GM12873 (cell line): ENCODE data around the gene LAMP1.

Experiments
- TF ChIP-seq, protein P1 (sequence below): IDR thresholded peaks from 2 replicates; pipeline ENCODE4 v1.5.1; 2012; ENCODE audit warnings: low read depth, mild to moderate bottlenecking, moderate library complexity, low read length, control low read depth; ENCODE audit not compliant: insufficient read depth; ENCODE audit errors: missing control alignments

Gene LAMP1, protein sequence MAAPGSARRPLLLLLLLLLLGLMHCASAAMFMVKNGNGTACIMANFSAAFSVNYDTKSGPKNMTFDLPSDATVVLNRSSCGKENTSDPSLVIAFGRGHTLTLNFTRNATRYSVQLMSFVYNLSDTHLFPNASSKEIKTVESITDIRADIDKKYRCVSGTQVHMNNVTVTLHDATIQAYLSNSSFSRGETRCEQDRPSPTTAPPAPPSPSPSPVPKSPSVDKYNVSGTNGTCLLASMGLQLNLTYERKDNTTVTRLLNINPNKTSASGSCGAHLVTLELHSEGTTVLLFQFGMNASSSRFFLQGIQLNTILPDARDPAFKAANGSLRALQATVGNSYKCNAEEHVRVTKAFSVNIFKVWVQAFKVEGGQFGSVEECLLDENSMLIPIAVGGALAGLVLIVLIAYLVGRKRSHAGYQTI

DNA sequence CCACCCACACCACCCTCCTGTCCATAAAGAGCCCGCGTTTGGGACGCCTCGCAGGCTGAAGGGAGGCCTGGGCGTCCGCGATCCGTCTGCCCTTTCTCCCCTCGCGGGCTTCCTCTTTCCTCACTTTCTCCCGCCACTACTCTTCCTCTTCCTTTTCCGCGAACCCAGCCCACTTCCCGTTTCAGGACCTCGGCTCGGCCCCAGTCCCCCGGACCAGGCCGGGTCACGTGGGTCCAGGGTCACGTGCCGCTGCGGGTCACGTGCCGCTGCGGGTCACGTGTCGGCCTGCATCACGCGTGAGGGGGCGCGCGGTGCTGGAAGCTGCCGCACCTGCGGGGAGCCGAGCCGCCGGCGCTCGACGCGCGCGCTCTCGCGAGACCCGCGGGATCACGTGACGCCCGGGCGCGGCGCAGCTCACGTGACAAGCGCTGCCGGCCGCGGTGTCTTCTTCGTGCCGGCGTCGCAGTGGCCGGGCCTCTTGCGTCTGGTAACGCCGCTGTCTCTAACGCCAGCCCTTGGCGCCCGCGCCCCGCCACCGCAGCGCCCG, at the start of gene LAMP1:
Gene LAMP1, plus strand, starts transcription at position 417 of the 547 bp plus-strand sequence. CDS start 196 bp downstream, outside the sequence.
- TF ChIP-seq, protein P1, sequence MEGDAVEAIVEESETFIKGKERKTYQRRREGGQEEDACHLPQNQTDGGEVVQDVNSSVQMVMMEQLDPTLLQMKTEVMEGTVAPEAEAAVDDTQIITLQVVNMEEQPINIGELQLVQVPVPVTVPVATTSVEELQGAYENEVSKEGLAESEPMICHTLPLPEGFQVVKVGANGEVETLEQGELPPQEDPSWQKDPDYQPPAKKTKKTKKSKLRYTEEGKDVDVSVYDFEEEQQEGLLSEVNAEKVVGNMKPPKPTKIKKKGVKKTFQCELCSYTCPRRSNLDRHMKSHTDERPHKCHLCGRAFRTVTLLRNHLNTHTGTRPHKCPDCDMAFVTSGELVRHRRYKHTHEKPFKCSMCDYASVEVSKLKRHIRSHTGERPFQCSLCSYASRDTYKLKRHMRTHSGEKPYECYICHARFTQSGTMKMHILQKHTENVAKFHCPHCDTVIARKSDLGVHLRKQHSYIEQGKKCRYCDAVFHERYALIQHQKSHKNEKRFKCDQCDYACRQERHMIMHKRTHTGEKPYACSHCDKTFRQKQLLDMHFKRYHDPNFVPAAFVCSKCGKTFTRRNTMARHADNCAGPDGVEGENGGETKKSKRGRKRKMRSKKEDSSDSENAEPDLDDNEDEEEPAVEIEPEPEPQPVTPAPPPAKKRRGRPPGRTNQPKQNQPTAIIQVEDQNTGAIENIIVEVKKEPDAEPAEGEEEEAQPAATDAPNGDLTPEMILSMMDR, result no peak

DNA sequence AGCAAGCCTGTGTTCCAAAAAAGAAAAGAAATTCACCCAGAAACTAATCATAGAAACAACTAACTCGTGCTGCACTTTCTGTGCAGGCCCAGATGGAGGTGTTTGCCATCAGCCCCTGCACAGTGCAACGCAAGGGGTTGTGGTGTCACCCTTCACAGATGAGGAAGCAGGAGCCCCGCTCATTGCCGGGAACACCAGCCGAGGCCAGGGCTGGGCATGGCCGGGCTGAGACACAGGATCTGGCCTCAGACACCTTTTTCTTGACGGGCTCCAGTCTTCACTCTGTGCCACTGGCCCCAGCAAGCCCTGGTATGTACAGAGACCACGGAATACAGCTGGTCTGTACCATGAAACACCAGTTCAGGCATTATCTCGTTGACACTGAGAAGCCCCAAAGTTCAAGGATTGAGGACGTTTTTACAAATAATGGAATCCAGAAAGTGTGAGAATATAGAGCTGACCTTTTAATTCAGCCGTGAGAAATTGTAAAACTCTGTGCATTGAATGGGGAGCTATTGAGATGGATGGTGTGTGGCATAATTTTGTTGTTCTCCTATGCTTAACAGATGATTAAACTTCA, 44.4 kb upstream of the LAMP1 start:
- TF ChIP-seq, protein P1, result no peak

DNA sequence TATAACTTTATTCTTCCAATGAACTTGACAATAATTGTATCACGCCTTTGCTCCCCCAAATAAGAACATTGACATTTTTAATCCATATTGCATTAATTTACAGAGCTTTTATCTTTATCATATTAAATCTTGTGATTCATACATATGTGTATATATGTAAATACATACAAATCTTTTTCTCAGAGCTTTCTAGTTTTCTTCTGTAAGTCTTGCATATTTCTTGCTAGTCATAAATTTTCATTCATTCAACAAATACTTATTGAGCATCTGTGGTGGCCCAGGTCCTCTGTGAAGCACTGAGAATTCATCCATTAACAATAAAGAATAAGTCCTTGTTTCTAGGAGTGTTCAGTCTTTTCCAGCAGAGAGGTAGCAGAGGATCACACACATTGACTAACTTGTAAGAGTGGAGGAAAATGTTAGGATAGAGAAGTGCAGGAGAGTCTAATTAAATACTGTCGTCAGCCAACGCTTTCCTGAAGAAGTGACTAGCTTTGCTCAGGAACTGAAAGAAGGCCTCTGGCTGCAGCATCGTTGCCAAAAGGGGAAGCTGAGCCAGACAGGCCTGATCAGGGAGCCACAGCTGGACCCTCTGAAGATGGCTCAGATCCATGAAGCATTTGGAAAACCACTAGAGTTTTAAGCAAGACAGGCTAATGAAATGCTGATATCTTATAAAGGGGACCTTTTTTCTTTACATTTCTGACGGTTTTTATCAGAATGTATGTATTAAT, 38.6 kb upstream of the LAMP1 start:
- TF ChIP-seq, protein P1, result no peak

DNA sequence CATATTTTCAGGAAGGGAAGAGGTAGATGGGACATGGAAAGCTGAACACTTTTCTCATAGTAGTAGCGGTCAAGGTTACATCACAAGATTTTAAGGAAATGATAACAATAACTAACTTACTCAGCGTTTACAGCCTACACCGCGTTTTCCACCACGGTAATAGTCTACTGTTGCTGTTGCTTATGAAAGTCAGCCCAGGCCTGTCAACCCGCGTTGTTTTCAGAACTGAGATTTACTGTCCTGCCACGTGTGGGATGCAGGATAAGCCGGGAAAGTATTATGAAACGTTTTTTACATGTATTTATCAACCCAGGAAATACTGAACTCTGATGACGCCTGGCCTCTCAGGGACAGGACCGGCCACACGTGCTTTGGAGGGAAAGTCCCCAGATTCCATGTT, 36.0 kb upstream of the LAMP1 start:
- TF ChIP-seq, protein P1, result no peak

DNA sequence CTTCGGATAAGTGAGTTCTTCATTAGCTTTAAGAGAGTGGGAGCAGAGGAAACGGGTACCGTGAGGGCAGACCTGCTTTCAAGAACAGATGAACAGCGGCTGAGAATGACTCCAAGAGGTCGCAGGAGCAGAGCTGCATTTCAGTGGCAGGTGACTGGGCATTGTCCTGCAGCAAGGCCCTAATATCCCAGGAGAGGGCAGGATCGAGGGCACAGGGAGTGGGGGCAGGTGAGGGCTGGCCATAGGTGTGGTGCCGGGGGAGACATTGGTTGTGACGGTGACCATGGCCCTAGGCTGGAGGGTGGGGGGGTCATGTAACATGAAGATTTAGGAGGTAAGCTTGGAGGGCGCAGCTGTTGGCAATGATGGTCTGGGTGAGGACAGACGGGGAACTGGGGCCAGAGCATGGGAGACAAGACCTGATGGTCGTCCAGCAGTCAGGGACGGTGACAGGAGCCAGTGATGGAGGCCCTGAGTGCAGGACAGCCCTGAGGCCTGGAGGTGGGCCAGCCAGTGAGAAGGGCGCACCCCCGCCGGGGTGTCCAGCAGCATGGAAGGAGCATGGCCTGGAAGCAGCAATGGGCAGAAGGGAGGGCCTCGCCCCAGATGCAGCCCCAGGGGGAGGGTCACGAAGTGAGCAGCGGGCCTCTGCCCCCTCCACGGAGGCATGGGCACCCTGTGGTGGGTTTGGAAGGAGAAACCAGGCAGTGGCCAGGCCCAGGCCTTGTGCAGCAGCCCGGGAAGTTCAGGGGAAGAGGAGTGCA, 29.2 kb upstream of the LAMP1 start:
- TF ChIP-seq, protein P1, result no peak

DNA sequence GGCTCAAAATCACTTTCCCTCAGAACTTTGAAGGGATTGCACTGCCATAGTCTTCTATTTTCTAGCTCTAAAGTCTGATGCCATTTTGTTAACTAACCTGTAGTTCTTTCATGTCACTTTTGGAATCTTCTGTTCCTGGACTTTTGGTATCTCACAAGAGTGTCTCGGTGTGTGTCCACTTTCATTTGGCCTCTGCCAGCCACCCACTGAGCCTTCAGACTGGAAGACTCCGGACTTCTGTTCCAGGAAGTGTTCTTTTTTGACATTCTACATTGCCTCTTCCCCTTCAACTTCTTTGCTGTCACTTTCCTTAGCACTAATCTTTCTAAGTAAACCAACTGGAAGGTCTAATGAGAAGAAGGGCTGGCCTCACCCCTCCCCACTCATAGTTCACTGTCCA, 25.0 kb upstream of the LAMP1 start:
- TF ChIP-seq, protein P1, result no peak
